ENCODE results near the gene SHC2.

DNA sequence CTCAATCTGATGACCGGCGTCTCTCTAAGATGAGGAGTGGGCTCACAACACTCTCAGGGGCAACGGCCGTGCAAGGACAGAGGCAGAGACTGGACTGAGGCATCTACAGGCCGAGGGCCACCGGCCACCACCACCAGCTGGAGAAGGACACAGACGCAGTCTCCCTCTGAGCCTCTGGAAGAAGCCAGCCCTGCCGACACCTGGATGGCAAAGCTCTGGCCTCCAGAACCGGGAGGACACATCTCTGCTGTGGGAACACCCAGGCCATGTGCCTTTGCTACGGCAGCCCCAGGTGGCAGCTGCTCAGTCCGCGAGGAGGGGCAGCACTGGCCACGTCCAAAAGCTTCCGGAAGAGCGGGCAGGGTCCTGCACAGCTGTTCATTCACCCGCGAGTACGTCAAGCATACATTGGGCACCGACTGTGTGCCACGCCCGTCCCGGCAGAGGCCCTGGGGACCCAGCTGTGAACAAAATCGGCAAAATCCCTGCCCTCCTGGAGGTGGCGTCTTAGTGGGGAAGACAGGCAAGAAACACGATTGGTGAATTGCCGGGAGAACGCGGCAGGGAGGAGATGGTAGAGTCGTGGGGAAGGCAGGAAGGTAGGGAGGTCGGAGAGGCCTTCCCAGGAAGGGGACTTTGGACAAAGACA lies 69.0 kb downstream of the SHC2 start:
- TF ChIP-seq, protein P1, sequence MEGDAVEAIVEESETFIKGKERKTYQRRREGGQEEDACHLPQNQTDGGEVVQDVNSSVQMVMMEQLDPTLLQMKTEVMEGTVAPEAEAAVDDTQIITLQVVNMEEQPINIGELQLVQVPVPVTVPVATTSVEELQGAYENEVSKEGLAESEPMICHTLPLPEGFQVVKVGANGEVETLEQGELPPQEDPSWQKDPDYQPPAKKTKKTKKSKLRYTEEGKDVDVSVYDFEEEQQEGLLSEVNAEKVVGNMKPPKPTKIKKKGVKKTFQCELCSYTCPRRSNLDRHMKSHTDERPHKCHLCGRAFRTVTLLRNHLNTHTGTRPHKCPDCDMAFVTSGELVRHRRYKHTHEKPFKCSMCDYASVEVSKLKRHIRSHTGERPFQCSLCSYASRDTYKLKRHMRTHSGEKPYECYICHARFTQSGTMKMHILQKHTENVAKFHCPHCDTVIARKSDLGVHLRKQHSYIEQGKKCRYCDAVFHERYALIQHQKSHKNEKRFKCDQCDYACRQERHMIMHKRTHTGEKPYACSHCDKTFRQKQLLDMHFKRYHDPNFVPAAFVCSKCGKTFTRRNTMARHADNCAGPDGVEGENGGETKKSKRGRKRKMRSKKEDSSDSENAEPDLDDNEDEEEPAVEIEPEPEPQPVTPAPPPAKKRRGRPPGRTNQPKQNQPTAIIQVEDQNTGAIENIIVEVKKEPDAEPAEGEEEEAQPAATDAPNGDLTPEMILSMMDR (IDR thresholded peaks at IDR 0.05): no peak
- no peak for TF ChIP-seq POLR2A (IDR thresholded peaks at IDR 0.05)
